HCT116 (cell line): ENCODE data around the gene KMT2E. TPM values are rescaled to one million over a fixed set of nuclear protein-coding genes. Genes with fewer than 3 reads are reported as not detected.

Experiments
- ATAC-seq: fragments of 200-7000 bp; cut with Tn5 transposase; 2 replicates; pipeline ENCODE4 v1.9.1; 2020; ENCODE audit warnings: mild to moderate bottlenecking, moderate library complexity
- BruUV-seq: library from RNA; stranded (reverse); fragments of 400-500 nt; replicated peaks from 2 replicates; lab custom pipeline; 2021; lab: Mats Ljungman, UMichigan
- CTCF ChIA-PET: fragments of 300-600 bp; sonication (Branson Sonifier 250); formaldehyde crosslinking; loops from one replicate; lab custom pipeline; 2021; ENCODE audit warnings: antibody characterized with exemption; lab: Charles Lee
- POLR2A ChIA-PET: fragments of 300-600, 350-600 bp; sonication (Branson Sonifier 250); formaldehyde crosslinking; loops from one replicate; lab custom pipeline; 2021; ENCODE audit warnings: antibody characterized with exemption; lab: Charles Lee
- RAD21 ChIA-PET, 2 experiments: fragments of 300-600 bp; sonication (Branson Sonifier 250); formaldehyde crosslinking; loops; one replicate each; lab custom pipeline; 2023; ENCODE audit warnings: low total read pairs in 2 of 2; ENCODE audit not compliant: uncharacterized antibody in 2 of 2, unreplicated experiment in 2 of 2, low non-redundant PET in 1 of 2; lab: Charles Lee
- DNase-seq: peaks from one replicate; pipeline ENCODE4 v3.0.0-alpha.2; 2010; ENCODE audit warnings: low read depth, low spot score
- H2AFZ ChIP-seq: fragments of 200-600 bp; shearing (Covaris generic), sonication (generic); 2 replicates; pipeline ENCODE4 v1.6.1; 2017; ENCODE audit warnings: low read depth, mixed run types, mixed read lengths, antibody characterized with exemption, low read length; ENCODE audit not compliant: poor library complexity, severe bottlenecking
- H3K27ac ChIP-seq: 2 replicates; pipeline ENCODE4 v1.5.1; 2012; ENCODE audit warnings: low read depth, low read length
- H3K27me3 ChIP-seq: fragments of 200-600 bp; sonication (generic); 2 replicates; pipeline ENCODE4 v1.6.1; 2016; ENCODE audit warnings: mixed run types, low read length, mixed read lengths; ENCODE audit not compliant: insufficient read depth
- H3K36me3 ChIP-seq, 2 experiments: fragments of 200-500 bp in 1 of 2; fragments of 200-600 bp in 1 of 2; sonication (Bioruptor generic) in 1 of 2; sonication (generic) in 1 of 2; 2 replicates each; pipeline versions ENCODE4 v1.5.1 to v1.6.1; 2014 to 2016; ENCODE audit warnings: low read length in 2 of 2, inconsistent platforms in 1 of 2, mixed read lengths in 1 of 2, mixed run types in 1 of 2; ENCODE audit not compliant: insufficient read depth in 2 of 2, control insufficient read depth in 1 of 2
- H3K4me1 ChIP-seq, 2 experiments: fragments of 200-600 bp in 1 of 2; sonication (generic) in 1 of 2; 2 replicates each; pipeline versions ENCODE4 v1.5.1 to v1.6.1; 2012 to 2017; ENCODE audit warnings: low read length in 2 of 2, inconsistent platforms in 1 of 2, mild to moderate bottlenecking in 1 of 2, mixed read lengths in 1 of 2, mixed run types in 1 of 2, moderate library complexity in 1 of 2; ENCODE audit not compliant: insufficient read depth in 2 of 2, control insufficient read depth in 1 of 2
- H3K4me2 ChIP-seq: fragments of 200-600 bp; sonication (generic); 2 replicates; pipeline ENCODE4 v1.6.1; 2017; ENCODE audit warnings: mixed run types, low read length, mixed read lengths
- H3K4me3 ChIP-seq, 2 experiments: fragments of 200-600 bp in 1 of 2; sonication (generic) in 1 of 2; replicated peaks in 1 of 2; 2 replicates each; pipeline ENCODE4 v1.5.1; 2011 to 2016; ENCODE audit warnings: low read length in 2 of 2, control low read depth in 1 of 2, low read depth in 1 of 2, mild to moderate bottlenecking in 1 of 2, mixed read lengths in 1 of 2, mixed run types in 1 of 2
- H3K79me2 ChIP-seq: fragments of 200-600 bp; sonication (generic); 2 replicates; pipeline ENCODE4 v1.6.1; 2017; ENCODE audit warnings: mild to moderate bottlenecking, mixed run types, low read length, moderate library complexity, mixed read lengths; ENCODE audit not compliant: insufficient read depth
- H3K9ac ChIP-seq: fragments of 200-600 bp; sonication (generic); 2 replicates; pipeline ENCODE4 v1.6.1; 2016; ENCODE audit warnings: low read length, mixed read lengths
- H3K9me2 ChIP-seq: fragments of 200-600 bp; sonication (generic), shearing (Covaris generic); 2 replicates; pipeline ENCODE4 v1.6.1; 2017; ENCODE audit warnings: mixed run types, mild to moderate bottlenecking, moderate library complexity; ENCODE audit not compliant: insufficient read depth
- H3K9me3 ChIP-seq, 2 experiments: fragments of 200-500 bp in 1 of 2; fragments of 200-600 bp in 1 of 2; sonication (Bioruptor generic) in 1 of 2; sonication (generic) in 1 of 2; 2 replicates each; pipeline ENCODE4 v1.6.1; 2014 to 2017; ENCODE audit warnings: low read length in 2 of 2, mixed read lengths in 2 of 2, inconsistent platforms in 1 of 2, low read depth in 1 of 2, mild to moderate bottlenecking in 1 of 2, mixed run types in 1 of 2, moderate library complexity in 1 of 2; ENCODE audit not compliant: control insufficient read depth in 1 of 2, insufficient read depth in 1 of 2
- H4K20me1 ChIP-seq: fragments of 200-600 bp; sonication (generic), shearing (Covaris generic); 2 replicates; pipeline ENCODE4 v1.6.1; 2017; ENCODE audit warnings: mixed run types, mild to moderate bottlenecking, moderate library complexity; ENCODE audit not compliant: insufficient read depth
- CTCF ChIP-seq, 3 experiments: fragments of 200-600 bp in 1 of 3; sonication (generic) in 1 of 3; IDR thresholded peaks in 2 of 3; conservative IDR thresholded peaks in 1 of 3; 2 replicates each; pipeline ENCODE4 v1.5.1; 2012 to 2017; ENCODE audit warnings: low read depth in 2 of 3, low read length in 2 of 3, antibody characterized with exemption in 1 of 3, borderline replicate concordance in 1 of 3, control low read depth in 1 of 3, mild to moderate bottlenecking in 1 of 3, mixed read lengths in 1 of 3, mixed run types in 1 of 3, moderate library complexity in 1 of 3; ENCODE audit not compliant: insufficient read depth in 1 of 3
- EGR1 ChIP-seq: IDR thresholded peaks from 2 replicates; pipeline ENCODE4 v1.6.1; 2012; ENCODE audit warnings: low read depth
- EZH2phosphoT487 ChIP-seq: fragments of 200-600 bp; IDR thresholded peaks from 2 replicates; pipeline ENCODE4 v1.6.1; 2018; ENCODE audit warnings: antibody characterized with exemption, borderline replicate concordance
- MAX ChIP-seq: IDR thresholded peaks from 2 replicates; pipeline ENCODE4 v1.6.1; 2012
- RAD21 ChIP-seq: IDR thresholded peaks from 2 replicates; pipeline ENCODE4 v1.6.1; 2012; ENCODE audit warnings: low read depth, mild to moderate bottlenecking
- REST ChIP-seq: IDR thresholded peaks from 2 replicates; pipeline ENCODE4 v1.6.1; 2012; ENCODE audit warnings: low read depth
- SIN3A ChIP-seq: IDR thresholded peaks from 2 replicates; pipeline ENCODE4 v1.6.1; 2012; ENCODE audit warnings: low read depth
- SP1 ChIP-seq: IDR thresholded peaks from 2 replicates; pipeline ENCODE4 v1.6.1; 2012; ENCODE audit warnings: low read depth
- SRF ChIP-seq: IDR thresholded peaks from 2 replicates; pipeline ENCODE4 v1.6.1; 2012; ENCODE audit warnings: low read depth
- ZNF274 ChIP-seq: fragments of 200-500 bp; sonication (Bioruptor generic); IDR thresholded peaks from 2 replicates; pipeline ENCODE4 v1.6.1; 2014; ENCODE audit warnings: mild to moderate bottlenecking, low read depth, low read length, inconsistent platforms
- intact Hi-C: fragments of 100-400 bp; cut with micrococcal nuclease; formaldehyde crosslinking; loops from 2 replicates; pipeline ENCODE4 v1.10.0; 2022
- total RNA-seq: library from RNA; stranded (reverse); gene quantifications from one replicate; pipeline ENCODE4 v1.2.1, GENCODE V29; 2021; ENCODE audit not compliant: unreplicated experiment

The KMT2E gene
- total RNA-seq, 1 experiment from 2014 or later: 39.8 TPM

GRCh38 chr7:105037319-105037718 is 23.3 kb downstream of the KMT2E start:
- no TSS peak for BruUV-seq
- ATAC-seq (no peak), DNase-seq (no peak)
- no peak overlapping the region for H3K4me2 ChIP-seq
- H4K20me1 ChIP-seq: peaks cover 33% of the 10 kb centered on the region; the same call in 1 of the 2 replicates
- peaks cover 94% of the 10 kb centered on the region for H3K79me2 ChIP-seq
- ChIA-PET POLR2A (no interaction called here), CTCF (no interaction called here), RAD21 (no interaction called here)
- H3K36me3 ChIP-seq: peaks cover 0 to 5% of the 10 kb centered on the region in 2 experiments; a peak in 1 of 4 replicates
- H3K9me2 ChIP-seq: no peaks in the 10 kb centered on the region
- TF ChIP-seq SIN3A (no peak), RAD21 (no peak), SP1 (no peak), SRF (no peak), ZNF274 (no peak), EGR1 (no peak), CTCF (IDR thresholded peaks at IDR 0.05 in 2 of 3, conservative IDR thresholded peaks at IDR 0.05 in 1 of 3; ENCODE audit: borderline replicate concordance in 1 of 3, insufficient read depth in 1 of 3, low read depth in 2 of 3, low read length in 2 of 3) (no peak), REST (no peak), EZH2phosphoT487 (no peak), MAX (no peak)
- H3K9ac ChIP-seq: no peak overlapping the region
- no peak overlapping the region for H3K4me3 ChIP-seq
- peaks cover 0 to 2% of the 10 kb centered on the region in 2 experiments; a peak in 1 of 4 replicates for H3K4me1 ChIP-seq
- no peaks in the 10 kb centered on the region for H3K9me3 ChIP-seq
- no peaks in the 10 kb centered on the region for H3K27me3 ChIP-seq
- no peak overlapping the region for H2AFZ ChIP-seq
- no peak overlapping the region for H3K27ac ChIP-seq
- intact Hi-C loops: no loop called here
